GM12874 (cell line): ENCODE data around the gene DRAXIN.

Experiments used
- CTCF ChIP-seq: IDR thresholded peaks from 2 replicates; pipeline ENCODE4 v1.5.1; 2011; ENCODE audit warnings: low read depth, mild to moderate bottlenecking, control low read depth, low read length, moderate library complexity; ENCODE audit not compliant: insufficient read depth

The DRAXIN gene

GRCh38 chr1:11707621-11708276, 16.2 kb downstream of the DRAXIN start:
- no peak for TF ChIP-seq CTCF

- no peak for TF ChIP-seq CTCF
Observed at GRCh38 chr1:11708554-11709350, 17.2 kb downstream of the DRAXIN start.

GRCh38 chr1:11711490-11711889, 20.0 kb downstream of the DRAXIN start:
- TF ChIP-seq CTCF = no peak

- TF ChIP-seq CTCF = no peak
Observed at GRCh38 chr1:11712285-11712684, 20.8 kb downstream of the DRAXIN start.

- no peak for TF ChIP-seq CTCF
Observed at GRCh38 chr1:11713095-11713494, 21.6 kb downstream of the DRAXIN start.

GRCh38 chr1:11714831-11715575, 23.5 kb downstream of the DRAXIN start:
- TF ChIP-seq CTCF = no peak
